SH-SY5Y (cell line): Measurements from ENCODE around the gene CARD10.

Source experiments
- GATA2 ChIP-seq: IDR thresholded peaks from 2 replicates; pipeline ENCODE4 v1.6.1; 2011; ENCODE audit warnings: mild to moderate bottlenecking, low read depth, low read length
- GATA3 ChIP-seq: IDR thresholded peaks from 2 replicates; pipeline ENCODE4 v1.6.1; 2011; ENCODE audit warnings: low read depth, mild to moderate bottlenecking, low read length, moderate library complexity

The CARD10 gene

DNA sequence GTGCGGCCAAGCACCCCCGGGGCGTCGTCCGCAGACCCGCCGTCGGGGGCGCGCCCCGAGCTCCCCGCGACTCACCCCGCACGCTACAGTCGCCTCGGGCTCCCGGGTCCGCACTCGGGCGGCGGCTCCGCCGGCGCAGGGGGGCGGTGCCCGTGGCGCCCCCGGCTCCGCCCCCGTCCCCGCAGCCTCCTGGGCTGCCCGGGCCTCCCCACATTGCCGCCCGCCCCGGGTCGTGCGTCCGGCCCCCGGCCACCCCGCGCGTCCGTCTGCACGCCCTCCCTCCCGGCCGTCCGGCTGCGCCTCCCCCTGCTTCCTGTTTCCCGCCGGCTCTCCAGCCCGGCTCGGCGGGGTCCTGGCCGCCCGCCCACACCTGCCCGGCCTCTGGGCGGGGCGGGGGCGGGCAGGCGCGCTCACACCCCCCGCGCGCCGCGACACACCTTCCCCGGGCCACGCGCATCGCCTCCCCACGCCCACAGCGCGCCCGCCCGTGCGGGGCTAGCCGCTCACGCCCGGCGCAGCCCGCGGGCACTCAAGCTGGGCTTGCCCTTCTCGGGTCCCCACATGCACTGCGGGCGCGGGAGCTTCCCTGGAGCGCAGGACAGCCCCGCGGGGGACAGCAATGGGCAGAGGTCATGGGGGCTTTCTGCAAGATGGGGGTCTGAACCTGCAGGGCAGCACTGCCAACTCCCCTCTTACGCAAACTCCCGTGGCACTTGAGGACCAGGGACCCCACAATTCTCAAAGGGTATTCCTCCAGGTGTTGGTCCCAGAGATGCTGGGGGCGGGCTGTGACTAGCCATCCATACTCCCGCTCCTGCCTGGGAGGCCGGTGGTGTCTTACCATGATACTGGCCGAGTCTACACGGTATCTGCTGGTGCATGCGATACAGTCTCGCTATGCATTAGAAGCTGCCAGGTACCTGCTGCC, at the start of gene CARD10:
Gene CARD10 (minus strand): TSS at position 148 of the 928 bp plus-strand sequence. CDS start 215 bp downstream, outside the sequence.
- no peak for TF ChIP-seq GATA2
- TF ChIP-seq GATA3, result no peak

GRCh38 chr22:37568448-37569008, 49.3 kb upstream of the CARD10 start:
- no peak for TF ChIP-seq GATA3

DNA sequence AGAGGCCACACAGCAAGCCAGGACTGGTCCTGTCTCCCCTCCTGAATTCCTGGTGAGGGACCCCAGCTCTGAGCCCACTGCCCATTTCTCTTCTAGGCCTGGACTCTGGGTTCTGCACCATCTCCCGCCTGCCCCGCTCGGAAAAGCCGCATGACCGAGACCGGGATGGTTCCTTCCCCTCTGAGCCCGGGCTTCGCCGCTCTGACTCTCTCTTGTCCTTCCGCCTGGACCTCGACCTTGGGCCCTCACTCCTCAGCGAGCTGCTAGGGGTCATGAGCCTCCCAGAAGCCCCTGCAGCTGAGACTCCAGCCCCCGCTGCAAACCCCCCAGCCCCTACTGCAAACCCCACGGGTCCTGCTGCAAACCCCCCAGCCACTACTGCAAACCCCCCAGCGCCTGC, 48.8 kb upstream of the CARD10 start:
- TF ChIP-seq GATA3 (no peak), GATA2 (no peak)

- TF ChIP-seq GATA3, result no peak
- no peak for TF ChIP-seq GATA2
Measured at GRCh38 chr22:37566903-37567798, 47.9 kb upstream of the CARD10 start.

DNA sequence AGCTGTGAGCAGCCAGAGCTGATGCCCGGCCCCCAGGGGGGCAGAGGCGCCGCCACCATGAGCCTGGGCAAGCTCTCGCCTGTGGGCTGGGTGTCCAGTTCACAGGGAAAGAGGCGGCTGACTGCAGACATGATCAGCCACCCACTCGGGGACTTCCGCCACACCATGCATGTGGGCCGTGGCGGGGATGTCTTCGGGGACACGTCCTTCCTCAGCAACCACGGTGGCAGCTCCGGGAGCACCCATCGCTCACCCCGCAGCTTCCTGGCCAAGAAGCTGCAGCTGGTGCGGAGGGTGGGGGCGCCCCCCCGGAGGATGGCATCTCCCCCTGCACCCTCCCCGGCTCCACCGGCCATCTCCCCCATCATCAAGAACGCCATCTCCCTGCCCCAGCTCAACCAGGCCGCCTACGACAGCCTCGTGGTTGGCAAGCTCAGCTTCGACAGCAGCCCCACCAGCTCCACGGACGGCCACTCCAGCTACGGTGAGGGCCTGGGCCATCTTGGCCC, 47.2 kb upstream of the CARD10 start:
- TF ChIP-seq GATA3 (no peak), GATA2 (no peak)

- no peak for TF ChIP-seq GATA2
- TF ChIP-seq GATA3, result no peak
Measured at GRCh38 chr22:37565830-37566229, 46.6 kb upstream of the CARD10 start.

GRCh38 chr22:37564111-37564711, 45.0 kb upstream of the CARD10 start:
- TF ChIP-seq GATA2 (no peak), GATA3 (no peak)

DNA sequence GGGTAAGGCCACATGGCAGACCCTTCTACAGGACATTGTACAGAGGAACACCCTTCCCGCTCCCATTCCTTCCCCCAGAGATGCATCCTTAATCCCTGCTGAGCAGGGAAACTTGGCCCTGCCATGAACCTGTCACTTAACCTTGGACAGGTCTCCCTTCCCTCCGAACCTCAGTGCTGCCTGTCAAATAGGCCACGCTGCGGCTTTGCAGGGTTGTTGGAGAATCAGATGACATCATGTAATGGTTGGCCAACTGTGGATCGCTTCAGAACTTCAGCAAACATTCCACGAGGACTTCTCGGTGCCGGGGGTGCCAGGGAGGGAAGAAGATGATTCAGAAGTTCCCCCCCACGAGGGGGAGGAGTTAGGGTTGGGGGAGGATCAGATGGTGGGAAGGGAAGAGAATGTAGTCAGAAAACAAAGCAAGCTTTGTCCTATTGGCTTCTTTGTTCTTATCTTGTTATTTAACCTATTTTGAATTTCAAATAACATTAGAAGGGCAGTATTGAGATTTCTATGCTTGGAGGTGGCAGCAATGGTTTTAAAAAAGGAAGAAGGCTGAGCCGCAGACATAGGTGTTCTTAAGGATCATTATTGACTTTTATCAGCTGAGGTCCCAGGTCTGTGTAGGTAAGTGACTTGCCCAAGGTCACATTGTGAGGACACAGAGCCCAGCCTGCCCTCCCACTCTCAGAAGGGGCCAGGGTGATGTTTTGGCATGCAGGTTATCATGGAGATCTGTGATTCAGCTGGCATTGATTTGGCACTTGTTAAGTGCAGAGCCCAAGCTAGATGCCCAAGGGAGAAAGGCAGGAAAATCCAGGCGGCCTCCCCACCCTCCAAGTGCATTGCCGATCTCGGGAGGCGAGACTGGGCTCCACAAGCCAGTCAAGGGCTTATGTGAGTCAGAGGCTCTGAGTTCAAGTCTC, 44.2 kb upstream of the CARD10 start:
- TF ChIP-seq GATA3, result no peak
- peak; percentile 44; the same call in 1 of the 2 replicates for TF ChIP-seq GATA2

DNA sequence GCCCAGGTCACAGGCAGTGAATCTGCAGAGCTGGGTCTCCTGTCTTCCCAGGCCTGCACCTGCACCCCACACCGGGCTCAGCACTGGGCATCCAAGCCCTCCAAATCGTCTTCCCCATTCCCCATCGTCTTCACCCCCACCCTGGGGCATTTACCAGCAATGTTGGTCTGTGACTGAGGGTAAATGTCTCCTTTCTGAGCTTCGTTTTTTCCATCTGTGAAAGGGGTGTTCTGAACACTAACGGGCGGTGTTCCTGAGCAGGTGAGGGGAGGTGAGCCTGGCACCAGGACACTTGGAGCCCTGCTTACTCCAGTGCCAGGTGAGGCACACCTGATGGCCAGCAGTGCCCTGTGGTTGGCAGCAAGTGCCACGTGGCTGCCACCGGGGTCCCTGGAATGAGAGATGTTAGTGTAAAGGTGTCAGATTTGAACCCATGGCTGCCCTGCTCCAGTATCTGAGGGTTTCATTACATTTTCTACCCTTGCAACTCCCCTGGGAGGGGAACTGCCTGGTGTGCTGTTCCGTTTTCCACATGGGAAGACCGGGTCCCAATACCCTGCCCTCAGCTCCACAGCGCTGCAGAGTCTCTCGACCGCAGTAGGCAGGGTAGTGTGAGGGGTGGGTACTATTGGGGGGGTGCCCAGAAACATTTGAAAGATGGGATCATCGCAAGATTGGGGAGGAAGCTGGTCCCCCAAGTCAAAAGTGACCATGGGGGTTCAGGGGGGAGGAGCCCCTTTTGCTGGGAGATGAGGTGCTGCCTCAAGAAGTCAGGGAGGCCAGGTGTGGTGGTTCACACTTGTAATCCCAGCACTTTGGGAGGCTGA, 43.0 kb upstream of the CARD10 start:
- TF ChIP-seq GATA3 (no peak), GATA2 (no peak)

DNA sequence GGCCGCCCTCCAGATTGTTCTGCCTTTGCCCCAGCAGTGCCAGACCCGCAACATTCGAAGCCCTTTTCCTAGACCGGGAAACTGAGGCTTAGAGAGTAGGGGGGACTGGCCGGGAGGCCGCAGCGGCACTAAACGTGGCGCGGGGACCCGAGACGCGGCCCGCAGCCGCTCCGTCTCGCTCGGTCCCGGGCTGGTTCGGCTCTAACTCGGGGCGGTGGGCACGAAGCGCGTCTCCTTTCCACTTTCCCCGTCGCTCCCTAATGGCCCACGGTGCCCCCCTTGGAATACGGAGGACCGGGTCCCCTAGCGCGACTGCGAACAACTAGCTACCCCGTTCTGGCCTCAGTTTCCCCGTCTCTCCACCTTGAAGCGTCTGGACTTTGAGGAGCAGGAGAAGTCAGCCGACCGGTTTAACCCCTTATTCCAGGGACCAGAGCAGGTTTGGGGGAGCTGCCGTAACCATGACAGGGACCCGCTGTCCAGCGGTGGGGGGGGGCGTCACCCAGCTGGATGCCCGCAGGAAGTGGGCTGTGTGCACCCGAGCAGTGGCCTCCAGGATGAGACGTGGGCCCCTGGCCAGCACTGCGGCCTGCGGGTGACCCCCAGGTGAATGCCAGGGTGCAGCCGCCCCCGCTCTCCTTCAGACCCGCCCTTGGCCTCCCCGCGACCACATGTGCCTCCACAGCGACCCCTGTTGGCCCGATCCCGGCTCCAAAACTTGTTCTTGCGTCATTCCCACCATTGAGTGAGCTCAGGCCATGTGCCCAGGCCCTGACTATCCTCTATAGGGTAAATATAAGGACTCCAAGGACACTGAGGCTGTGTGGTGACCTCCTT, 42.2 kb upstream of the CARD10 start:
- TF ChIP-seq GATA2 (no peak), GATA3 (no peak)

DNA sequence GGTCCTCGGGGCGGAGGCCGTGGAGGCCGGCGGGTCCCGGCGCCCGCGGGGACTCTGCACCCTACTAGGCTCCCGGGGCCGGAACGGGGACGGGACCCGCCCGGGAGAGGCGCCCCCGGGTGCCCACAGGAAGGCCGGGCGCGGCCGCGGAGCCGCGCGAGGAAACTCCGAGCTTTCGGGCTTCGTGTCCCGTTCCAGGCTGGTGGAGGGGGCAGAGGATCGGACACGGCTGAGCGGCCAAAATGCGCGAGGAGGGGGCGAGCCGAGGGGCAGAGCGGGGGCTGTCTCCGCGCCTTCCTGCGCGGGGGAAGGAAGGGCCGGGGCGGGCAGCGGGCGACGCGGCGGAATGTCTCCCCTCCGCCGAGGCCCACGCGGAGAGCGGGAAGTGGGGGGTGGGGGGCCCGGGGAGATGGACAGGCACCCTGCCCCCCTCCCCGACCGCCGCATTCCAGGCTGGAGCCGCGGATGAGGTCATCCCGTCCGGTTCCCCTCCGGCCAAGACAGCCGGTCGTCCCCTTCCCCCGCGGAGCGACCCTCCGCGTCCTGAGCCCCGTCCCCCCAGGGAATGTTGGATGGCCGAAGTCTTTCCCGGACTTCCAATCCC, 41.5 kb upstream of the CARD10 start:
- TF ChIP-seq GATA2 (no peak), GATA3 (no peak)
